Hepatocyte (in vitro differentiated cells): ENCODE data around the gene TUBG1. TPM values are rescaled to one million over a fixed set of nuclear protein-coding genes. Genes with fewer than 3 reads are reported as not detected.

ENCODE experiments used
- DNase-seq: peaks from one replicate; pipeline ENCODE4 v3.0.0-alpha.2; 2016; ENCODE audit warnings: low spot score
- H2AFZ ChIP-seq: fragments of 200-600 bp; sonication (generic); 2 replicates; pipeline ENCODE4 v1.6.0; 2016; ENCODE audit warnings: antibody characterized with exemption, mild to moderate bottlenecking
- H3K27ac ChIP-seq: fragments of 200-600 bp; sonication (generic); 2 replicates; pipeline ENCODE4 v1.5.1; 2016; ENCODE audit warnings: mild to moderate bottlenecking
- H3K27me3 ChIP-seq: fragments of 200-600 bp; sonication (generic); 2 replicates; pipeline ENCODE4 v1.6.1; 2016
- H3K36me3 ChIP-seq: fragments of 200-600 bp; sonication (generic); replicated peaks from 2 replicates; pipeline ENCODE4 v1.5.1; 2016; ENCODE audit warnings: low read depth; ENCODE audit not compliant: insufficient read depth
- H3K4me1 ChIP-seq: fragments of 200-600 bp; sonication (generic); 2 replicates; pipeline ENCODE4 v1.5.1; 2016; ENCODE audit warnings: mild to moderate bottlenecking, moderate library complexity; ENCODE audit not compliant: insufficient read depth
- H3K4me2 ChIP-seq: fragments of 200-600 bp; sonication (generic); 2 replicates; pipeline ENCODE4 v1.6.0; 2016
- H3K4me3 ChIP-seq: fragments of 200-600 bp; sonication (generic); 2 replicates; pipeline ENCODE4 v1.5.1; 2016; ENCODE audit warnings: mild to moderate bottlenecking
- H3K79me2 ChIP-seq: fragments of 200-600 bp; sonication (generic); 2 replicates; pipeline ENCODE4 v1.6.0; 2017; ENCODE audit warnings: mild to moderate bottlenecking
- H3K9me2 ChIP-seq: fragments of 200-600 bp; sonication (generic); replicated peaks from 2 replicates; pipeline ENCODE4 v1.6.0; 2017; ENCODE audit warnings: mild to moderate bottlenecking; ENCODE audit not compliant: insufficient read depth
- H3K9me3 ChIP-seq: fragments of 200-600 bp; sonication (generic); 2 replicates; pipeline ENCODE4 v1.5.1; 2016; ENCODE audit warnings: low read depth, mild to moderate bottlenecking
- H4K20me1 ChIP-seq: fragments of 200-600 bp; sonication (generic); 2 replicates; pipeline ENCODE4 v1.6.0; 2016; ENCODE audit warnings: mild to moderate bottlenecking; ENCODE audit not compliant: insufficient read depth, poor library complexity, severe bottlenecking
- EZH2 ChIP-seq: fragments of 200-600 bp; sonication (generic); IDR thresholded peaks from 2 replicates; pipeline ENCODE4 v1.6.1; 2016; ENCODE audit warnings: antibody characterized with exemption, mild to moderate bottlenecking, borderline replicate concordance
- EZH2phosphoT487 ChIP-seq: fragments of 200-600 bp; sonication (generic); IDR thresholded peaks from one replicate; pipeline ENCODE4 v1.6.1; 2018; ENCODE audit warnings: antibody characterized with exemption, mild to moderate bottlenecking, low read depth, moderate library complexity; ENCODE audit not compliant: unreplicated experiment, severe bottlenecking
- WGBS: methylation state at CpG from one replicate; pipeline ENCODE4 v1.1.6; 2016; ENCODE audit warnings: low lambda C conversion rate; ENCODE audit errors: missing lambda C conversion rate; 5-methylcytosine and 5-hydroxymethylcytosine counted together
- polyA plus RNA-seq: library from polyadenylated mRNA; unstranded; fragments of >200 nt; fragmentation: Nextera tagmentation; extraction: Ambion mirVana; gene quantifications from 2 replicates; pipeline ENCODE4 v1.2.1, GENCODE V29; 2016
- total RNA-seq: library from RNA; depleted of rRNA; stranded (reverse); fragments of >200 nt; gene quantifications from 2 replicates; pipeline ENCODE4 v1.2.3, GENCODE V29; 2014
- TF ChIP-seq, protein P1 (sequence below): fragments of 200-600 bp; sonication (generic); IDR thresholded peaks from 2 replicates; pipeline ENCODE4 v1.5.1; 2016; ENCODE audit warnings: antibody characterized with exemption, mild to moderate bottlenecking; ENCODE audit not compliant: poor library complexity

The TUBG1 gene
- total and polyA plus RNA-seq, 2 experiments from 2014 or later, result 33.7 to 81.2 TPM

DNA sequence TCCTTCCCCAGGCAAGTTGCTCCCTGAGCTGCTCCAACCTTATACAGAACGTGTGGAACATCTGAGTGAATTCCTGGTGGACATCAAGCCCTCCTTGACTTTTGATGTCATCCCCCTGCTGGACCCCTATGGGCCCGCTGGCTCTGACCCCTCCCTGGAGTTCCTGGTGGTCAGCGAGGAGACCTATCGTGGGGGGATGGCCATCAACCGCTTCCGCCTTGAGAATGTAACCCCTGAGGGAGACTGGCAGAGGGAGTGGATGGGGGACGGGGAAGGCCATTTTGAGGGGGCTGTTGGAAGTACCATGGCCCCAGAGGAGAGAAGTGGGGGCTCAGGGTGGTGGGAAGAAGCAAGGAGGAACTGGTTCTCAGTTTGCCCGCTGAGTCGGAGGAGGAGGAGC lies 45.5 kb upstream of the TUBG1 start:
- no peak overlapping the region for H2AFZ ChIP-seq
- no peaks in the 10 kb centered on the region for H3K9me2 ChIP-seq
- no peak overlapping the region for H3K4me3 ChIP-seq
- peaks cover 49% of the 10 kb centered on the region for H3K79me2 ChIP-seq
- H4K20me1 ChIP-seq, result no peaks in the 10 kb centered on the region
- no peaks in the 10 kb centered on the region for H3K36me3 ChIP-seq
- H3K4me1 ChIP-seq, result peaks cover 19% of the 10 kb centered on the region
- TF ChIP-seq, protein P1, sequence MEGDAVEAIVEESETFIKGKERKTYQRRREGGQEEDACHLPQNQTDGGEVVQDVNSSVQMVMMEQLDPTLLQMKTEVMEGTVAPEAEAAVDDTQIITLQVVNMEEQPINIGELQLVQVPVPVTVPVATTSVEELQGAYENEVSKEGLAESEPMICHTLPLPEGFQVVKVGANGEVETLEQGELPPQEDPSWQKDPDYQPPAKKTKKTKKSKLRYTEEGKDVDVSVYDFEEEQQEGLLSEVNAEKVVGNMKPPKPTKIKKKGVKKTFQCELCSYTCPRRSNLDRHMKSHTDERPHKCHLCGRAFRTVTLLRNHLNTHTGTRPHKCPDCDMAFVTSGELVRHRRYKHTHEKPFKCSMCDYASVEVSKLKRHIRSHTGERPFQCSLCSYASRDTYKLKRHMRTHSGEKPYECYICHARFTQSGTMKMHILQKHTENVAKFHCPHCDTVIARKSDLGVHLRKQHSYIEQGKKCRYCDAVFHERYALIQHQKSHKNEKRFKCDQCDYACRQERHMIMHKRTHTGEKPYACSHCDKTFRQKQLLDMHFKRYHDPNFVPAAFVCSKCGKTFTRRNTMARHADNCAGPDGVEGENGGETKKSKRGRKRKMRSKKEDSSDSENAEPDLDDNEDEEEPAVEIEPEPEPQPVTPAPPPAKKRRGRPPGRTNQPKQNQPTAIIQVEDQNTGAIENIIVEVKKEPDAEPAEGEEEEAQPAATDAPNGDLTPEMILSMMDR, result no peak
- TF ChIP-seq EZH2phosphoT487 (no peak), EZH2 (no peak)
- H3K27me3 ChIP-seq, result no peaks in the 10 kb centered on the region
- DNase-seq, result no peak
- no peak overlapping the region for H3K27ac ChIP-seq
- H3K4me2 ChIP-seq, result peak overlapping the region; percentile 87
- WGBS, result 89% methylated on average over 8 of the region's 9 CpGs
- H3K9me3 ChIP-seq, result no peaks in the 10 kb centered on the region

DNA sequence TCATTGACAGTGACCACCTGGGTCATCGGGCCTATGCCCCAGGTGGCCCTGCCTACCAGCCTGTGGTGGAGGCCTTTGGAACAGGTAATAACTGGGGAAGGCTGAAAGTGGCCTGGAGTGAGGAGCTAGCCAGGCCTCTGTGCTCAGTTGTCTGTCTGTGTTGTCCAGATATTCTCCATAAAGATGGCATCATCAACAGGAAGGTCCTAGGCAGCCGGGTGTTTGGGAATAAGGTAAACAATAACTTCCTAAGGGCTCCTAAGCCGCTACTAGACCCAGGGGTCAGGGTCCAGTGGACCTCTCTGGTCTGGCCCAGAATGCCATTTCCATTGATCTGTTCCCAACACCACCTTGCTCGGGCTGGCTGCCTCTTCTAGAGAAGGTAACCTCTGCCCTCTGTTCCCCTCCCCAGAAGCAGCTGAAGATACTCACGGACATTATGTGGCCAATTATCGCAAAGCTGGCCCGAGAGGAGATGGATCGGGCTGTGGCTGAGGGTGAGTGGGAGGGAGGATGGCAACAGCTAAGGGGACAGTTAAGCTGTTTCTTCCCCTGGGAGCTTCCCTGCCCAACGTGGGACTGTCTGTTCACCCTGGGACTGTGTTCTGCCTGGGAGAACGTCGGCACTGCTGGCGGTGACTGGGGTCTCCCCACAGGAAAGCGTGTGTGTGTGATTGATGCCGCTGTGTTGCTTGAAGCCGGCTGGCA lies 44.5 kb upstream of the TUBG1 start:
- Histone ChIP-seq H3K4me1 (peaks cover 19% of the 10 kb centered on the region), H3K4me2 (no peak overlapping the region), H3K9me3 (no peaks in the 10 kb centered on the region), H2AFZ (no peak overlapping the region), H3K4me3 (no peak overlapping the region), H3K9me2 (no peaks in the 10 kb centered on the region), H3K36me3 (no peaks in the 10 kb centered on the region), H3K27me3 (no peaks in the 10 kb centered on the region), H3K79me2 (peaks cover 56% of the 10 kb centered on the region), H4K20me1 (no peaks in the 10 kb centered on the region), H3K27ac (peak overlapping the region; percentile 3)
- WGBS, result 92% methylated on average over 15 of the region's 15 CpGs
- DNase-seq, result no peak
- no peak for TF ChIP-seq EZH2
- TF ChIP-seq, protein P1, result no peak
- no peak for TF ChIP-seq EZH2phosphoT487

DNA sequence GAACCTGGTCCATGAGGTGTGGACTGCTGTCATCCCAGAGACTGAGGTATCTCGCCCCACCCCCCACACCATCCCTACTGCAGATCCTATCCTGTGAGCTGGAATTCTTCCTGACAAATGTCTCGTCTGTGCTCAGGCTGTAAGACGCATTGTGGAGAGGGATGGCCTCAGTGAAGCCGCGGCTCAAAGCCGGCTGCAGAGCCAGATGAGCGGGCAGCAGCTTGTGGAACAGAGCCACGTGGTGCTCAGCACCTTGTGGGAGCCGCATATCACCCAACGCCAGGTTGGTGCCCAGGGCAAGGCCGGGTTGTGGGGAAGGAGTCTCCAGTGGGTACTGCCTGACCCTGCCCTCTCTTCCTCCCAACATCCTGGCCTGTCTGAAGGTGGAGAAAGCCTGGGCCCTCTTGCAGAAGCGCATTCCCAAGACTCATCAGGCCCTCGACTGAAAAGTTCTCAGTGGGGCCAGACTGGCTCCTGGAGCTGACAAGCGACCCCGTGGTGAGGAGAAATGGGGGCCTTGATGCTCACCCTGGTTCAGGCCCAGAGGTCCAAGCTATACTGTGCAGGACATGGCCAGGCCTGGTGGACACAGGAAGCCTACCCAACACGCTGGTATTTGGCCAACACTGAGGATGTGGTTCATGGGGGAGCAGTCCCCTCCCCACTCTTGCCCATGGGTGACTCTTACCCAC lies 43.8 kb upstream of the TUBG1 start:
- 96% methylated on average over 16 of the region's 16 CpGs for WGBS
- Histone ChIP-seq H3K9me3 (no peaks in the 10 kb centered on the region), H4K20me1 (no peaks in the 10 kb centered on the region), H3K27me3 (no peaks in the 10 kb centered on the region), H3K9me2 (no peaks in the 10 kb centered on the region), H3K27ac (peak overlapping the region; percentile 93), H3K4me1 (peaks cover 19% of the 10 kb centered on the region), H3K36me3 (no peaks in the 10 kb centered on the region), H3K4me3 (no peak overlapping the region), H3K79me2 (peaks cover 60% of the 10 kb centered on the region), H3K4me2 (no peak overlapping the region), H2AFZ (no peak overlapping the region)
- DNase-seq, result no peak
- TF ChIP-seq EZH2 (no peak), EZH2phosphoT487 (no peak)
- TF ChIP-seq, protein P1, result no peak
